HPDE6-E6E7 (cell line): ENCODE data around the gene LTO1.

Experiments
- DNase-seq: peaks from one replicate; pipeline ENCODE4 v3.0.0; 2011; ENCODE audit warnings: missing footprints; ENCODE audit errors: extremely low spot score

Gene LTO1, protein sequence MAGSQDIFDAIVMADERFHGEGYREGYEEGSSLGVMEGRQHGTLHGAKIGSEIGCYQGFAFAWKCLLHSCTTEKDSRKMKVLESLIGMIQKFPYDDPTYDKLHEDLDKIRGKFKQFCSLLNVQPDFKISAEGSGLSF

DNA sequence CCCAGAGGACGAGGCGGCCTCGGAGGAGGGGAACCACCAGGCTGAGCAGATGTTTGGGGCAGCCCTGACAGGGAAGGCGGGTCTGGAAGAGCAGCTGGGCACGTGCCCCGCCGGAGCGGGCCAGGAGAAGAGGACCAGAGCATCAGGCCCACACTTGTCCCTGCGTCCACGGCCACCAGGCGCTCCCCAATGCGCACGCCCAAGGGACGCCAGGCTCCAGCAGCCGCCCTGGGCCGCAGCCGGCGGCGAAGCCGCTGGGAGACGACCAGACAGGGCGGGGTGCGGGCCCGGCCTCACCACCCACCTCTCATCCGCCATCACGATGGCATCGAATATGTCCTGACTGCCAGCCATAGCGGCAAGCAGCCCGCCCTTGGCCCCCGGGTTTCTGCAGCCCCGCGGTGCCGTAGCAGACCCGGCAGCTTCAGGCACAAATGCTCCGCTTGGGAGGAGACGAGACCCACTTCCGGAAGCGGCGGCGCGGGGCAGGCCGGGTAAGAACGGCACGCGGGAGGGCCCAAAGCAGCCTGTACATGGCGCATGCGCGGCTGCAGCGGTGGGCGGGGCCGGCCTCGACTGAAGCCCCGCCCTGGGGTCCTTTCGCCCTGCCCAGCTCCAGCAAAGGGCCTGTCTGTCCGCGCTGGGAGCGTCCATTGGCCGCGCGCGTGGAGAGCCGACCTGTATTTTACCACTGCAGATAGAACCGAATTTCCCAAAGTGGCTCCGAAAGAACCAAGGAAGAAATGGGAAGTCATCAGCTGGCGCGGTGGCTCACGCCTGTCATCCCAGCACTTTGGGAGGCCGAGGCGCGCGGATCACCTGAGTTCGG is at the start of gene LTO1:
Gene LTO1, minus strand, starts transcription at position 468 of the 829 bp plus-strand sequence. Its CDS starts 114 bp downstream, at position 354.
- peak; percentile 95 for DNase-seq

DNA sequence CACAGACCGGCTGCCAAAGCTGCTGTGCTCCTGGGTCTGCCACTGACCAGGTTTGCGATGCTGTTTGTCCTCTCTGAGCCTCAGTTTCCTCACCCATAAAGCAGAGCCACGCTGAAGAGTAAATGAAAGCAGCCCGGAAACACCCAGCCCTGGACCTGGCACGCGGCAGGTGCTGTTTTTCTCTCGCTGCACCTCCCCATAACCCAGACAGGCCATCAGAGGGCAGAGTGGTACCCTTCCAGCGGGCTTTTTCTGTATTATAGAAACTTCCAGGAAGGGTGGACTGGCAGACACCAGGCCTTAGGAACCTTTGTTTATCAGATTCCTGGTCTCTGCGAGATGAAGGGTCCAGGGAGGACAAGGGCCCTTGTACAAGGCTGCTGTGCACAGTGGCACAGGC is 46.6 kb upstream of the LTO1 start:
- no peak for DNase-seq

DNA sequence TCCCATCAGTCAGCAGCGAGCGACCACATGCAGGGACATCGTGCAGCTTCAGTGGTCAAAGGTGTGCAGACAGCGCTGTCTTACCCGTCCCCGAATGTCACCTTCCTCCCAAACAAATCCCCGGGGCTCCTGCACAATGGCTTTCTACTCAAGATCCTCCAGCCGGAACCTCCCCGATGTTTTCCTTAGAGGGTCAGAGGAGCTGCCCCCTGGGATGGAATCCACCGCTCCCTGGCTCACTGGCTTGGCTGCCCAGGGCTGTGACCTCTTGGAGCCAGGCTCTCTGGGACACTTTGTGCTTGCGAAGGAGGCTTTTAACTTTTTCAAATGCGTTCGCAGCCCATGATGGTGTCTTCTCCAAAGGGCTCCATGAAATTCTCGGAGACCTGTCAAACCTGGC is 46.0 kb upstream of the LTO1 start:
- no peak for DNase-seq

DNA sequence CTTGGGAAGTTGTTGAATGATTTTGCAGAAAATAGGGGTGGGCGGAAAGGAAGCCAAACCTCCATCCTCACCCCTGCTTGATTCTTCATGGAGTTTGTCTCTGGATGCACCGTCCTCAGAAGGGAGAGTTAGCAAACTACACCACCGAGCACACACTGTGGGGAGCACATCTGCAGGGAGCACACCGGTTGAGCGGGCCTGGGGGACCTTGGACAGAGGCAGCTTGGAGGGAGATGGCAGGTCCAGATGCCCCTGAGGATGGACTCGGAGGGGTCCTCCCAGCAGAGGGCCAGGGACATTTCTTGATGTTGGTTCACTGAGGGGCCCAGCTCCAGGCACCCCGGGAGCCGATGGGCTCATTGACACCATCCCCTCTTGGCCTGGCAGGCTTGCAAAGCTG is 43.8 kb upstream of the LTO1 start:
- DNase-seq, result no peak

DNA sequence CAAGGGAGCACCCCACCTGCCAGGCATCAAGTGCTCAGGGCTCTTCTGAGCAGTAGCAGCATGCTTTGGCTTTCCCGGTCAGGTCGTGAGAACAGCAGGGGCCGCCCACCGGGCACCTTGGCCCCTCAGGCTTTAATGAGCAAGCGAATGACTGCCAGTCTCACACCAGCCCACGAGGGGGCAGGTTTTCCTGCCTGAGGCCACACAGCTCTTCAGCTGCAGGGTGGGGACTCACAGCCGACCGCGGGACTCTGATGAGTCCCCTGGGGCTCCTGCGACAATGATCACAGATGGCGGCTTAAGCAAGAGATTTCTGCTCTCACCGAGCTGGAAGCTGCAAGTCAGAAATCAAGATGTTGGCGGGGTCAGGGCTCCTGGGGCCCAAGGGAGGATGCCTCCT is 43.0 kb upstream of the LTO1 start:
- DNase-seq, result no peak

DNA sequence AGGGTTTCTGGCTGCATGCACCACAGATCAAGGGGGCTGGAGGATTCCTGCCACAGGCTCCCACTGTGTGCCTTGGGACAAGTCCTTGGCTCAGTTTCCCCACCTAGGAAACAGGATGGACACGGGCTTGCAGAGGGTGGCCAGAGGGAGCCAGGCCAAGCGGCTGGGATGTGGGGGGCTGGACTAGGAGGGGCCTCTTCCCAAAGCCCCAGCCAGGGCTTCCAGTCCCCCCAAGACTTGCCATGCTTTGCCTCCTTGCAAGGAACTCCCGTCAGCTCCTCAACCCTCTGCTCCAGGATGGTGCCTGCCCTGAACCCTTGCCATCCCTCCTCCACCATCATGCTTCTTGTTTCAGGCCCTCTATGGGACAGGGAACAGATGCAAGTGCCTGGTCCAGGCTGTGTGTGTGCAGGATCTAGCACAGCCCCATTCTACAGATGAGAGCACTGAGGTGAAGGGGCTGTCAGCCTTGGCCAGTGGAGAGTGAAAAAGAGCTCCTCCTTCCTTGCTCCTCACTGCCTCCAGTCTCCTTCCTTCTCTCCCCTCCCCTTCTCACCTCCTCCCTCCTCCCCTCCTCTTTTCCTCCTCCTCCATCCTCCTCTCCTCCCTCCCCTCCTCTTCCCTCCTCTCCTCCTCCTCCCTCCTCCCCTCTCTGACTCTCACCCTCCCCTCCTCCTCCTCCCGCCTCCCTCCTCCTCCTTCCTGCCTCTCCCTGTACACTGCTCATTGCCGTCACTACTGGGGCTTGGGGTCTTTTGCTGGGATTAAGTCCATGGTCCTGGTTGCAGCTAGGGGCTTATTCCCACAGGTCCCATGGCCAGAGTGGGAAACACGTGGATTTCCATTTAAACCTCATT is 42.0 kb upstream of the LTO1 start:
- DNase-seq, result no peak

DNA sequence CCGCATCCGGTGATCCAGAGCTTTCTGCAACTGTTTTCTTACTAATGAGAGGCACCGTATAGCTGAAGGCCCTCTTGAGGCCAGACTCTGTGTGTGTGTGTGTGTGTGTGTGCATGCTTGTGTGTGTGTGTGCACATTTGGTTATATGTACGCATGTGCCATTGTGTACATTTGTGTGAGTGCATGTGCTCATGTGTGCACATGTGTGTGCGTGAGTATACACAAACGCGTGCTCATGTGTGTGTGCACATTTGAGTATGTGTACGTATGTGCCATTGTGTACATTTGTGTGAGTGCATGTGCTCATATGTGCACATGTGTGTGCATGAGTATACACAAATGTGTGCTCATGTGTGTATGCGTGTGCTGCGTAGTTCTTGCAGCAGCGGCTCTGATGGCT is 40.9 kb upstream of the LTO1 start:
- DNase-seq, result no peak

DNA sequence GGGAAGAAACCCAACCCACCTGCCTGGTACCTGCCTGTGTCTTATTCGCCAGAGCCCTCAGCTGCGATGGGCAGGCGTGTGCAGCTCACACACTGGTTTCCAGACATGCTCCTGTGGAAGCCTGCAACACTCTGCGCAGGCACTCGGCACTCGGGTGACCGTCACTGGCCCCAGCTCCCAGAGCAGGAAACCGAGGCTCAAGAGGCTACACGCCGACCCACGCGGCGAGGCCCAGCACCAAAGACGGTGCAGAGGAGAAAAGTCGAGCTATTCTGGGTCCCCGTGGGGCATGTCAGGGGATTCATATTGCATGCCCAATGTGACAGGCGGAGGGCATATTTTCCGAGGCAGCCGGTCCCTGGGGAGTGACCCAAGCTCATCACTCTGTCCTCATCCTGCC is 40.3 kb upstream of the LTO1 start:
- no peak for DNase-seq

DNA sequence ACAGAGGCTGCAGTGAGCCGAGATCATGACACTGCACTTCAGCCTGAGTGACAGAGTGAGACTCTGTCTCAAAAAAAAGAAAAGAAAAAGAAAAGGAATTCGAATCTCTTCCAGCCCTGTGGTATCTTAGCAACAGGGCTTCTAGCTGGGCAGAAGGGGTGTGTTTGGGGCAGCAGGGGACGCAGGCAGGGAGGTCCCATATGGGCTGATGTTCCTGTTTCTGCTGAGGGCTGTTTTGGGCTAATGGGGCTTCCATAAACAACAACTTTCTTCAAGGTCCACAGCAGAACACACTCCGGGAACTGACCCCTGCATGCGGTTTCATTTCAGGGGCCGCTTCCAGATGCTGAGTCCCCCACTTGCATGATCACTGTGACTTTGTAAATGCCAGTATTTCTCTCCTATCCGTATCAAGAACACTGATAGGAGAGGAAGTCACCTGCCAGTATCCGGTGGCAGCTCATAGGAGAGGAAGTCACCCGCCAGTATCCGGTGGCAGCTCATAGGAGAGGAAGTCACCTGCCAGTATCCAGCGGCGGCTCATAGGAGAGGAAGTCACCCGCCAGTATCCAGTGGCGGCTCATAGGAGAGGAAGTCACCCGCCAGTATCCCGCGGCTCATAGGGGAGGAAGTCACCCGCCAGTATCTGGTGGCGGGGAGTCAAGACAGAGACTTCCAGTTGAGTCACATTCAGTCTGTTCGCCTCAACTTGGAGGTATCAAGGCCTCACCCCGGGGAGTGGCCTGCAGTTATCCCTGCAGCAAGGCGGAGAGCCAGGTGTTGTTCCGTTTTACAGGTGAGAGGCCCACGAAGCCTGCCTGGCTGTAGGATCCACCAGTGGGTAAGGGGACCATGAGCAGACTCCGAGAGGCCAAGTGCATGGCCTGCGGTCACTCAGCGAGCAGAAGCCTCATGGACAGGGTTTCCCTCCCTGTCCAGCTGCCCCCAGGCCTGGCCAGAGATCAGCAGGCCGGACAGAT is 37.0 kb upstream of the LTO1 start:
- no peak for DNase-seq

DNA sequence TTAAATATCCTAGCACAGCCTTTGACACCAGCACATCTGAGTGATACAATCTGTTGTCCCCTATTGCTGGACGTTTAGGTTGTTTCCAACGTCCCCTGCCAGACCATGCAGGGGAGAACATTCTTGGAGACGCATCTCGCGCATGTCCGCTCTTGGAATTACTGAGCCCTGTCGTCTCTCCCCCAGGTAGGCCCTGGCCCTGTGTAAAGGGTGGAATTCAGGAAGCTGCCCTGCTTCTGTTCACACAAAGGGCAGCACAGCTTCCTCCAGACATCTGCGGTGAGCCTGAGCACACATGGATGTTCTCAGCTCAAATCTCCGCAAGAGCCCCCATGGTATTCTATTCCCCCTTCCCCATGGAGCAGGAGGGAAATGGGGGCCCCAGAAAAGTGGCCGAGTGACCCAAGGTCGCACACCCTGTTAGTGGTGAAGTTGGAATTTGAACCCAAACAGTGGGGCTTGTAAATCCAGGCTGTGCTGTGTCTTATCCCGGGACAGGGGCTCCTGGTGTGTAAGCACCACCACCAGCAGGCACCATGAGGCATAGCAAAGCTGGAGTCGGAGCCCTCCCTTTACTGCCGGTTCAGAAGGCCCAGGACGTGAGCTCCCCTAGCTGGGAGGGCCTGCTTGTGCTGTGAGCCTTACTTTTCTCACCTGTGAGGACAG is 33.7 kb upstream of the LTO1 start:
- no peak for DNase-seq

DNA sequence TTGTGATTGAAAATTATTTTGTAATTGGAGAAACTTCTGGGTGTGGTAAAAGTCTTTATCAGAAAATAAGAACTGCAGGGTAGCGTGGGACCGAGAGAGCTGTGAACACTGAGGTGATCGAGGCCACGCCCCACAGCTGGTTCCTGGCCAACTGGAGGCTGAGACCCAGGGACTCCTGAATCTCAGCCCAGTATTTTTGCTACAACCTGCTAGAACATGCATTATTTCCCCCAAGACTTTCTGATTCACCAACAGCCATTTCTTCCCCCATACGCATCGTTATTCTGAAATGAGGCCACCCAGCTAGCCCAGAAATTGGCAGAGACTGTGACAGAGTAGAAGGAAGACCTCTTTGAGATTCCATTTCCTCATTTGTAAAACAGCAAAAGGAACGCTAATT is 32.0 kb upstream of the LTO1 start:
- DNase-seq, result peak; percentile 82

DNA sequence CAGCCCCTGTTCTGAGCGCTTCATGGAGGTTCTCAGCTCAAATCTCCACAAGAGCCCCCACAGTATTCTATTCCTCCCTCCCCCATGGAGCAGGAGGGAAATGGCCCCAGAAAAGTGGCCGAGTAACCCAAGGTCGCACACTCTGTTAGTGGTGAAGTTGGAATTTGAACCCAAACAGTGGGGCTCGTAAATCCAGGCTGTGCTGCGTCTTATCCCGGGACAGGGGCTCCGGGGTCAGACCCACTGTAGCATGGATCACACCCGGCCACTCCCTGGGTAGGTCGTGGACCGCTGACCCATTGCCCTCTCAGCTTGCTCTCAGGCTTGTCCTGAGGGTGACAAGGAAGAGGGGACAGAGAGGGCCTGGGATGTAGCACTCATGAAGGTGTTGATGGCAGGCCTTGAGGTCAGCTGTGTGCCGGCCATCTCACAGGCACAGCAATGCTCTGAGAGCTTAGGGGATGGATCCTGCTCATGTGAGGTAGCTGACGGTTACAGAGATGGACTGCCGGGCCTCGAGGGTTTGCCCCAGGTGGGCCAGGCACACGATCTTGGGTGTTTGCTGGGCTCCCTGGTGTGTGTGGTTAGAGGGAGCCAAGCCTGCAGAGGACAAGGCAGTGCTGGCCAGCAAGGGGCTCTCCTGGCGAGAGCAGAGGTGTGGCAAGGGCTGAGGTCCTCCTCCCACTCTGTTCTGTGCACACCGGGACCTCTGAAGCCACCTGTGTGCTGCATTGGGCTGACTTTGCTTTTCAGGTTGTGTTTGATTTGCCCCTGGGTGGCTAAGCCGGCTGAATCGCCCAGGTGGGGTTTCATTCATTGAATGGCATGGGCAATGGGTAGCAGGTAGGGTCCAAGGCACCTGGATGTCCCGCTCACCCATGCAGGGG is 31.0 kb upstream of the LTO1 start:
- DNase-seq, result no peak

DNA sequence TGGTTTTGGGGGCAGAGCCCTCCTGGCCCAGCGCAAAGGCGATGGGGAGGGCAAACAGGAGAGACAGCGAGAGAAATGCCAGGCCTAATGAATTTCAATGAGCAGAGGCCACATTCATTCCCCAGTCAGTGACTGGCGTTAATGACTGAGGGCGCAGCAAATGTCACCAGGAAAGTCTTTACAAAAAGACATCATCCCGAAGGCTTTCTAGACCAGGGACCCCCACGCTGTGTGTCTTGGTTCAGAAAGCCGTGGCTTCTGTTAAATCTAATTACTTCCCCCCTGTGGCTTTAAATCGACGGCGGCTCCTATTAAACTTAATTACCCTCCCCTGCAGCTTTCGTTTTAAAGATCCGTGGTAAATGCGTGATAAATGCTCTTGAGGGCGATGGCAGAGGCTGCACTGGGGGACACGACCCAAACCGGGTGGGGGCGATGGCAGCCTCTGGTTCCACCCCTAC is 30.2 kb upstream of the LTO1 start:
- no peak for DNase-seq

DNA sequence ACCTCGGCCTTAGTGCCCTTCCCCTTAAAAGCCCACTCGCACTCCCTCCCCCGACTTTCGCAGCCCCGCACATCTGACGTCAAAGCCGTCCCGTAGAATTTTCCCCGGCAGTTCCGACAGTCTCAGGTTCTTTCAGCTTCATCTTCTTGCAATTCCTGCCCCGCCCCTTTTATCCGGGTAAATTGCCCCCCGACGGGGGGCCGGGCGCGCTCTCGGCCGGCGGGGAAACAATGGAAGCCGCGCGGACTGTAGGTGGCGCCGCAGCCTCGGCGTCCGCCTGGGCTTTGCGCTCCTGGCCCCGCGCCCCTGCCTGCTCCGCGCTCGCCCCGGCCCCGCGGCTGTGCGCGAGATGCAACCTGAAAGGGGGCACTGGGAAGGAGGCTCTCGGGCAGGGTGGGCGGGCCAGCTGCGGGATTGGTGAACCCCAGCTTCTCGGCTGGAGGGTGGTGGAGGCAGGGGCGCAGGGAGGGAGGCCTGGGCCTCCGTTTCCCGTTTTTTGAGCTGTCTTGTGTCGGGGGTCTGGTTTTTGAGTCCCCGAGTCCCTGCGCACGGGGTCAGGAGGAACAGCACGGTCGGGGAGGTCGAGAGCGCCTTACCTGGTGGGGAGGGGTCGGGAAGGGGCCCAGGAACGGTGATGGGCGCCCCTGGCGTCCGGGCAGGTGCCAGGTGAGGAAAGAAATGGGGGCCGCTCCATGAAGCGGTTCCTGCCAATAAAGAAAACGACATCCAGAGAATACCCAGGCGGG is 29.5 kb upstream of the LTO1 start:
- DNase-seq, result no peak

DNA sequence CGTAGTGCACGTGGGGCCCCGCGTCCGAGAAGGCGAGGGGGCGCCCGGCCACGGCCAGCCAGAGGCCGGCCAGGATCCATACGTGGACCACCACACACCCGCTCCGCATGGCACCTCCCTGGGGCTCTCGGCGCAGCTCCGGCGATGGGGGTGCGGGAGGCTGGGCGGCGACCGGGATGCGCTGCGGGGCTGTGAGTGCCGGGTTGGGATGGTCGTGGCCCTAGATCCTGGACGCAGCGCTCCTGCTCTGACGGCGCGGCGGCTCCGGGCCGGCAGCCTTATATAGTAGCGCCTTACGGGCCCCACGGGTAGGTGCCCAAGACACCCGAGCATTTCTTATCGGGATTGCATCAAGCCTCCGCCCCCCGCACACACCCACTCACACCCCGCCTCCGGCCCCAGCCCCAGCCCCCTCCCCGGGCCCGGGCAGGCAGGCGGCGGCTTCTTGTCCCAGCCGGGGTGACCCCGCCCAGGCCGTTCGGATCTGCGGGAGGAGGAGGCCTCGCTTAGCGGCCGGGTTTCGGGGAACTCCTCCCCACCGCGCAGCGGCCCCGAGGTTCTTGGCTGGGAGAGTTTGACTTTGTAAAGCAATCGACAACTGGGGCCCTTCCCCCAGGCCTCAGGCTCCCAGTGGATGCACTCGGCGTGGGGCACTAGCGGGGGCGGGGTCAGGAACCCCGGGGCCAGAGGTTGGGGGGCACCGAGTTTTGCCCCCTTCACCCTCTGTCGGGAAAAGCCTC is 28.8 kb upstream of the LTO1 start, which contains the start of gene FGF19:
Gene FGF19, minus strand, starts transcription at position 255 of the 740 bp plus-strand sequence. Its CDS starts 146 bp downstream, at position 109.
- no peak for DNase-seq

DNA sequence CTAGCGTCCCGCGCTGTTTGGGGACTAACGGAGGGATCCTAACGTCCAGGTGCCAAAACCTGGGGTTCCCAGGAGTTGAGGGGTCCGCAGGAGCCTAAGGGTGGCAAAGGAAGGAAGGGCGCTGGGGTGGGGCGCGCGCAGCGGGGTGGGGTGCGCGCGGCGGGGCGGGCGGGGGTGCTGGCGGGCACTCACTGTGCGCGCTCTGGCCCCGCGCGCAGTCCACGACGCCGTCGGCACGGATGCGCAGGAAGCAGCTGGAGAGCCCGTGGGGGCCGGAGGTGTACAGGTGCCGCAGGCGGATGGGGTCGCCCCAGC is 28.3 kb upstream of the LTO1 start:
- DNase-seq, result no peak

DNA sequence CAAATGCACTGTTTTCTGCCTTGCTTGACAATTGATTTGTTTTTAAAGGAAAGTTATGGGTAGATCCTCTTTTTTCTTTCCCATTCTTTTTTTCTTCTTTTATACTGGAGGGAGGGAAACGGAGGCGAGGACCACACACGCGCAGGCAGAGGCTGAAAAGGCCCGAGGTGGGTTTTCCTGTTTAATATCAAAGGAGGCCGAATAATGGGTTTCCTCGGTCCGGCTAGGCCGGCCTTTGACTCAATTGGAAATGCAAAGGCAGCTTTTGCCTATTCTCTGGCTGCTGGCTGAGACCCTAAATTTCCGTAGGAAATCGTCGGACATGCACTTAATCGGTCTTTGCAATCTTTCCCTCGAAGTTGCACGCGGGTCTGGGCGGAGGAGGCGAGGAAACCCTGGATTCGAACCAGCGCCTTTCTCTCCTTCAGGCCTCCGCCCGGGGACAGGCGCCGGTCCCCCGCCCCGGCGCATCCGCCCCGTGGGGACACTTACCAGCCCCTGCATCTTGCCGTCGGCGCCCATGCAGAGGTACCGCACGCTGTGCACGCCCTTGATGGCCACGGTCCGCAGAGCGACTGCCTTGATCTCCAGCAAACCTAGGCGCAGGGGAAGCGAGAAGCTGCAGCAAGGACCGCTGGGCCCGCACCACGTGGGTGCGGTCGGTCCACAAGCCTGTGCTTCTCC is 27.8 kb upstream of the LTO1 start:
- DNase-seq, result no peak

DNA sequence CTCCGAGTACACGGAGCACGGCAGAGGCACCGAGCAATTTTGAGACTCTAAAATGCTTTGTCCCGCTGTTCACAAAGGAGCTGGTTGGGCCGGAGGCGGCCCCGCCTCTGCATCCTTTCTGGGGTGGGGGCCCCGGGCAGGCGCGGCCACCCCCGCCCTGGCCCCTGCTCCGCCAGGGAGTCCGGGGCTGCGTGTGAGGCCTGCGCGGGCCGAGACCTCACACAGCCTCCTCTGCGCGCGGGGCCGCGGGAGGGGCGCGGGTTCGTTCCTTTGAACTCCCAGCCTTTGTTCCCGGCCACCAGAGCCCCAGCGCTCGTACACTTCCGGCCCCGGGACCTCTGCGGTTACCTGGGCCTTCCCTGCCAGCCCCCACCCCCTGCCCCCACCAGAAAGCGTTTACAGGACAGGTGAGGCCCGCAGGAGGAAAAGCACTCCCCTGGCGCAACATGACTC is 27.1 kb upstream of the LTO1 start:
- no peak for DNase-seq
